ENCODE results near the gene FGF22.

DNA sequence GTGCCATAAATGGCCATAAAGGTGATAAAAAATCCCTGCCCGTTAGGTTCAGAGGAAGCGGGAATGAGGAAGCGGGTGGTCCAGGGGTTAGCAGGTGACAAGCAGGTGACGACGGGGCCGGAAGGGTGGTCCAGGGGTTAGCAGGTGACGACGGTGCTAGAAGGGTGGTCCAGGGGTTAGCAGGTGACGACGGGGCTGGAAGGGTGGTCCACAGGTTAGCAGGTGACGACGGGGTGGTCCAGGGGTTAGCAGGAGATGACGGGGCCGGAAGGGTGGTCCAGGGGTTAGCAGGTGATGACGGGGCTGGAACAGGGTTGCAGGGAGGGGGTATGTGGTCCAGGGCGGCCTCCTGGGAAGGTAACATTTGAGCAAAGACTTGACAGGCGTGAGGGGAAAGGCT lies 49.3 kb downstream of the FGF22 start:
- TF ChIP-seq POLR2A (IDR thresholded peaks at IDR 0.05; ENCODE audit: control extremely low read depth in 1 of 2, low read depth in 2 of 2, low read length in 2 of 2) (no peak), RAD21 (IDR thresholded peaks at IDR 0.05 in 1 of 2, conservative IDR thresholded peaks at IDR 0.05 in 1 of 2; ENCODE audit: low read depth in 2 of 2, low read length in 2 of 2) (no peak), BRCA1 (IDR thresholded peaks at IDR 0.05; ENCODE audit: low read depth, low read length) (no peak), TAF1 (IDR thresholded peaks at IDR 0.05; ENCODE audit: low read depth, low read length) (no peak), BACH1 (IDR thresholded peaks at IDR 0.05; ENCODE audit: low read length) (no peak), RFX5 (IDR thresholded peaks at IDR 0.05; ENCODE audit: borderline replicate concordance, low read depth, low read length) (no peak), SRF (IDR thresholded peaks at IDR 0.05; ENCODE audit: low read depth, low read length) (no peak)
- TF ChIP-seq, protein P1, sequence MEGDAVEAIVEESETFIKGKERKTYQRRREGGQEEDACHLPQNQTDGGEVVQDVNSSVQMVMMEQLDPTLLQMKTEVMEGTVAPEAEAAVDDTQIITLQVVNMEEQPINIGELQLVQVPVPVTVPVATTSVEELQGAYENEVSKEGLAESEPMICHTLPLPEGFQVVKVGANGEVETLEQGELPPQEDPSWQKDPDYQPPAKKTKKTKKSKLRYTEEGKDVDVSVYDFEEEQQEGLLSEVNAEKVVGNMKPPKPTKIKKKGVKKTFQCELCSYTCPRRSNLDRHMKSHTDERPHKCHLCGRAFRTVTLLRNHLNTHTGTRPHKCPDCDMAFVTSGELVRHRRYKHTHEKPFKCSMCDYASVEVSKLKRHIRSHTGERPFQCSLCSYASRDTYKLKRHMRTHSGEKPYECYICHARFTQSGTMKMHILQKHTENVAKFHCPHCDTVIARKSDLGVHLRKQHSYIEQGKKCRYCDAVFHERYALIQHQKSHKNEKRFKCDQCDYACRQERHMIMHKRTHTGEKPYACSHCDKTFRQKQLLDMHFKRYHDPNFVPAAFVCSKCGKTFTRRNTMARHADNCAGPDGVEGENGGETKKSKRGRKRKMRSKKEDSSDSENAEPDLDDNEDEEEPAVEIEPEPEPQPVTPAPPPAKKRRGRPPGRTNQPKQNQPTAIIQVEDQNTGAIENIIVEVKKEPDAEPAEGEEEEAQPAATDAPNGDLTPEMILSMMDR (IDR thresholded peaks at IDR 0.05; ENCODE audit: control extremely low read depth in 1 of 3, insufficient read depth in 1 of 3, low read depth in 1 of 3, low read length in 3 of 3): no peak
- TF ChIP-seq, protein P2, sequence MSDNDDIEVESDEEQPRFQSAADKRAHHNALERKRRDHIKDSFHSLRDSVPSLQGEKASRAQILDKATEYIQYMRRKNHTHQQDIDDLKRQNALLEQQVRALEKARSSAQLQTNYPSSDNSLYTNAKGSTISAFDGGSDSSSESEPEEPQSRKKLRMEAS (IDR thresholded peaks at IDR 0.05): no peak
